GM21717 (cell line): ENCODE results near the gene LRRC58.
"Not testable (repeated sequence)": the region's sequence is repeated elsewhere in the genome, so short reads cannot be mapped to it uniquely, and the experiment has no call there.

Experiments used
- ATAC-seq: cut with Tn5 transposase; IDR thresholded peaks from one replicate; pipeline ENCODE4 v1.9.1; 2021; ENCODE audit warnings: mild to moderate bottlenecking, moderate library complexity; ENCODE audit not compliant: unreplicated experiment

Gene LRRC58

DNA sequence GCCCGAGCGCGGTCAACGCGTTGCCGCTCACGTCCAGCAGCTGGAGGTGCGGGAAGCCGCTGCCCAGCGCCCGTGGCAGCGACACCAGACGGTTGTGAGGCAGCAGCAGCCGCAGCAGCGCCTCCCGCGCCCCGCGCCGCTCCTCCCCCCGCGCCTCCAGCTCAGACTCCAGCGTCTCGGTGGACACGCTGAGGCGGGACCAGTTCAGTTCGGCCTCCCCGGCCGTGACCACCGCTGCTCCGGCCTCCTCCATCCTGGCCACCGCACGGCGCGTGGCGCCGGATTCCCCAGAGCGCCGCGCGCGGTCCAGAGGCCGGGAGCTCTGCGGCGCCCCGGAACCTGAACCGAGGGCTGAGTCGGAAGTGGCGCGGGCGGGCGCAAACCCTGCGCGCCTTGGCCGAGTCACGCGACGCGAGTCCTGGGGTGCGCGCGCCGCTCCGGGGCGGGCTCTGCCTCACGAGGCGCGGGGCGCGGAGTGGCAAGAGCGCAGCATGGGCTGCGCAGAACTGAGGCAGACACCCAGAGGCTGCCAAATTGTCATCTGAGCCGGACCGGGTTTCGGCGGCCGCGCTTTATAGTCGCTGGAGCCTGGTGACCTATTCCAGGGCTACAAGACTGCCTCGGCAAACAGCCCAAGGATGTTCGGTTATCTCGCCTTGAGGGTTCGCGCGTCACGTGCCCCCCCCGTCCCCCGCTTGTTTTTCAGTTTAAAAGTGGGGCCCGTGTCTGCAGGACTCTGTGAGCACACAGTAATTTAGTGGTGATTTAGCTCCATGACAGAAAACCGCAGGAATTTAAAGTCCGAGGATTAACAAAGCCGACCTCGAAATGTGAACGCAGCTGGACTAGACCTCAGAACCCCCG, at the start of gene LRRC58:
LRRC58 (minus strand) TSS at position 364 of the 864 bp plus-strand sequence; CDS start at position 253, 111 bp downstream.
- peak; percentile 85 for ATAC-seq

DNA sequence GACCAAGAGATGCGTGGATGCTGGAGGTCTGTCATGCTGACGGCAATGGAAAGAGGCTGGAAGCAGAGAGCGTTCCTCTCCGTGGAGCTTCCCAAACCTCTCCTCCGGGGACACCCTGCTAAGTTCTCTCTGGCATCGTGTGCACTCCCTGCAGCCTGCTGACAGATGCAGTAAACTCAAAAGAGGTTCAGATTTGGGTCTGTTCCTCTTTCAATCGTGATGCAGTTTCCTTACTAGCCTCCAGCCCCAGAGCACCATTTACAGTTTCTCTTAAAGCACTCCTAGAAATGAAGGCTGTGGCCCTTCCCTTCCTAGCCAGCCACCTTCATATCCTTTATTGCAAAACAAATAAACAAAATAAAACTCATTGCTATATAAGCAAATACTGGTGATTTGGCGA, 47.3 kb upstream of the LRRC58 start:
- ATAC-seq = no peak

DNA sequence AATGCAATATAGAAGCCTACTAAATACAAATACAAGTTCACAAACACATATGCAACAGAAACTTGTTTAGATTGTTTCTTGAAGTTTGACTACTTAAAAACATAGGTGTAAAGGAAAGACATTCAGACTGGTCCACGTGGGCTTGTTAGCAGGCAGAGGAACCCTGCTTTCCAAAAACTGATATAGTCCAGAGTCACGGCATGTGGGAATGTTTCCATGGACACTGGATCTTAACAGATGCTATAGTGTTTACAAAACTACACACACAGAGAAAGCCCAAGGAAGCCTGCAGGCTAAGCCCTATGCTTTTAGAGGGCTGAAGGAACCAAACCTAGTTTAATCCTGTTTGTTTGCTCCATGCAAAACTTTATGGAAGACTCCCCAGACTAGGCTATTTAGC, 45.2 kb upstream of the LRRC58 start:
- no peak for ATAC-seq

DNA sequence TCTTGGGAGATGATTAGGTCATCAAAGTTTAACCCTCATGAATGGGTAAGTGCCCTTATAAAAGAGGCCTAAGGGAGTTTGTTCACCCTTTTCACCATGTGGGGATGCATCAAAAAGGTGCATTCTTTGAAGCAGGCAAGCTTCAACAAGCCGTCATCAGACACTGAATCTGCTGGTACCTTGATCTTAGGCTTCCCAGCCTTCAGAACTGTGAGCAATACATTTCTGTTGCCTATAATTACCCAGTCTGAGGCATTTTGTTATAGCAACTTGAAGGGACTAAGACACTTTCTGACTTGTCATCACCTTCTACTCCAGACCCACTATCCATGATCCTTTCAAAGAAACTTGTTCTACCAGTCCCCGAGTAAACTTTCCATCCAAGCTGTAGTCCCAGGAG, 44.6 kb upstream of the LRRC58 start:
- ATAC-seq = no peak

DNA sequence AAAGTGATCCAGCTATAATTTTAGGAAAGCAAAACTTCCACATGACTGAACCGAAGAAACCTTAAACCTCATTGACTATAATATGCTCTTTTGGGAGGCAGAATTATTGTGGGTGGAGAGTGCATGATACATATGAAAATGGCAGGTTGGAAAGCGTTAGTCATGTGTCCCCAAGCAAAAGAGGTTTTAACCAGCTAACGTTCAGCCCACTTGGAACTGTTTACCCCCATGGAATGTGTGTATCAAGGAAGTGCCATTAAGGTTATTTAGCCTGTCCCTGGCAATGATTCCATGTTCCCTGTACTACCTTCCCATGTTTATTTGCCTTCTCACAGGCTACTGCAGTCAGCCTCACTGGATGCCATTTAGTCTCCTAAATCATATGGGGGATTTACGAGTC, 44.1 kb upstream of the LRRC58 start:
- no peak for ATAC-seq

DNA sequence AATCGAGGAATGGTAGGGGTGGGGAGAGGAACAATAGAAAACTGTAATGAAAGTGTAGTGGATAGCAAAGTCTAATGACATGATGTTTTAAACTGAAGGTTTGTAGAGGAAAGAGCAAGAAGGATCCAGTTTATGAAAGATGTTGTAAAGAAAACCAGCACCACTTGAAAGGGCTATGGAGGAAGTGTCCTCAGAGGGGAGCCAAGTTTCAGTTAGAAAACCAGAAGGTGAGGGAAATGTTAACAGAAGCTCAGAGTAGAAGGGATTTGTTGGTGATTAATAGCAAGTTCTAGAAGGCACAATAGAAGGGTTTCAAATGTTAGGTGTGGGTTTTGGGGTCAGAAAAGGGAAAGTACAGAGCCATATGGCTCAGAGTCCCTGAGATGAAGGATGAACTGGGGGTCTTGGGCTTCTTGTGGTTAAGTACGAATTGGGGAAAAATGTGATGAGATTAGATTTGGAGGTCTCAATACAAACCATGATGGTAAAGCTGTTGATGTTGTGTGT, 33.8 kb upstream of the LRRC58 start:
- ATAC-seq = no peak

DNA sequence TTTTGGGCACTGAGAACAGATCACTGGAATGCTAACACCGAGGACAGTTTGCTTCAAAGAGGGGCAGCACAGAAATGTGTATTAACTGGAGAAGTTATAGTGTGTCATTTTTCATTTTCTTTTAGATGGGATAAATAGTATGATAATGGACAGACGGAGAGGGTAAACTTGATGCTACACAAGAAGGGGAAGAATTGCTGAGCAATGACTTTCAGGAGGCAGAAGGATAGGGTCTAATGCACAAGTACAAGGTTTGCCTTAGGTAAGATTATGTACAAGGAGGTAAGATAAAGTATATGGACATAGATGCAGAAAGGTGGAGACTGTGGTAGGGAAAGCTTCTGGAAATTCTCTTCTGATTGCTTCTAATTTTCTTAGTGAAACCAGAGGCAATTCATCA, 32.3 kb upstream of the LRRC58 start:
- ATAC-seq = no peak

DNA sequence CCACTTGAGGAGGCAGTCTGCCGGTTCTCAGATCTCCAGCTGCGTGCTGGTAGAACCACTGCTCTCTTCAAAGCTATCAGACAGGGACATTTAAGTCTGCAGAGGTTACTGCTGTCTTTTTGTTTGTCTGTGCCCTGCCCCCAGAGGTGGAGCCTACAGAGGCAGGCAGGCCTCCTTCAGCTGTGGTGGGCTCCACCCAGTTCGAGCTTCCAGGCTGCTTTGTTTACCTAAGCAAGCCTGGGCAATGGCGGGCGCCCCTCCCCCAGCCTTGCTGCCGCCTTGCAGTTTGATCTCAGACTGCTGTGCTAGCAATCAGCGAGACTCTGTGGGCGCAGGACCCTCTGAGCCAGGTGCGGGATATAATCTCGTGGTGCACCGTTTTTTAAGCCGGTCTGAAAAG, 28.8 kb upstream of the LRRC58 start:
- ATAC-seq = not testable (repeated sequence)

DNA sequence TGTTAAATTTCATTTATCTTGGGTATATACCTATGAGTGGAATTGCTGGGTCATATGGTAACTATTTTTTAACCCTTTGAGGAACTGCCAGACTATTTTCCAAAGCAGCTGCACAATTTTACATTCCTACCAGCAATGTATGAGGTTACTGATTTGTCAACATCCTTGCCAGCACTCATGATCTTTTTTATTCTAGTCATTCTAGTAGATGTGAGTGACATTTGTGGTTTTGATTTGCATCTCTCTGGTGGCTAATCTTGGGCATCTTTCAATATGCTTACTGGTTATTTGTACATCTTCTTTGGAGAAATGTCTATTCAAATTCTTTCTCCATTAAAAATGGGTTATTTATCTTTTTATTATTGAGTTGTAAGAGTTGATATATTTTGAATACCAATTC, 21.3 kb upstream of the LRRC58 start:
- no peak for ATAC-seq

DNA sequence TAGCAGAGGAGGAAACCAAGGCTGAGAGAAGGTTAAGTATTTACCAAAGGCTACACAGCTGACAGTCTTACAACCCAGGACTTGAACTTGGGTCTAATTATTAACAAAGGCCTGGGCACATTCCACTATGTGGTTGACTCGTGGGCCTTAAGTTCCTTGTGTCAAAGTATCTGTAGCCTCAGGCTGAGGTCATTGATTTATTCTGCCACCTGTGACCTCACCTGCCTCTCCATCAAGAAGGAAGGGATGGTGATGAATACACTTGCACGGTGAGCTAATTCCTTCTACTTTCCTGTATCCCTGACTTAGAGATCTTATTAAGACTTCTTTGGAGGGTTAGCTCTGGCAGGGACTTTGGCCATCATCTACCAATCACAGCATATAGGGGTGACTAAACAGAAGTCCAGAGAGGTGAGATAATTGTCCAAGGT, 19.9 kb upstream of the LRRC58 start:
- peak; percentile 55 for ATAC-seq

DNA sequence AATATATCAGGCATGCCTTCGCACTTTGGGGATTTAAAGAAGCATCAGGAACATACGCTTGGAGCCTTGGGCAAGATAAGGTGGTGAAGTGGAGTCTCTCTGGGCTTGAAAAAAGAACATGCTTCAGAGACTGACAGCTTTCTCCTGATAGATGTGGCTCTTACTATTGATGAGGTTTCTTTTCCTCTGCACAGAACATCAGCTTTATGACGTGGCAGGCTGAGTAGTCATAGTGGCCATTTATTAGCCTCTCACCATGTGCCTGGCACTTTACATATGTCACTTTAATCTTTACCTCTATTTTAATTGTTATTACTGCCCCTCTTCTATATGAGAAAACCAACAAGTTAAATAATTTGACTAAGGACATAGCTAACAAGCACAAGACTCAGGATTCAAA, 19.0 kb upstream of the LRRC58 start:
- peak; percentile 60 for ATAC-seq

DNA sequence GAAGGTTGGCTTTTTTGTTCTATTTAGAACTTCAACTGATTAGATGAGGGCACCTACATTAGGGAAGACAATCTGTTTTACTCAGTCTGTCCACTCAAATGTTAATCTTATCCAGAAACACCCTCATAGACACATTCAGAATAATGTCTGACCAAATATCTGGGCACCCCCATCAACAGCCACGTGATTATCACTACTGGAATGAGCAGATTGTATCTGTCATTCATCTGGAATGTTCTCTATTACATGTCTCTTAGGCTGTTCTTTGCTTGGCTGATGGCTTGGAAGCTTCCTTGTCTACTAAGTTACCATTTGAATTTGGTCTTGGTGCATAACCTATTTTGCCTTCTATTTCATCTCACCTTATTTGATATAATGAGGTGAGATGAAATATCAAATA, 15.7 kb upstream of the LRRC58 start:
- ATAC-seq = no peak

DNA sequence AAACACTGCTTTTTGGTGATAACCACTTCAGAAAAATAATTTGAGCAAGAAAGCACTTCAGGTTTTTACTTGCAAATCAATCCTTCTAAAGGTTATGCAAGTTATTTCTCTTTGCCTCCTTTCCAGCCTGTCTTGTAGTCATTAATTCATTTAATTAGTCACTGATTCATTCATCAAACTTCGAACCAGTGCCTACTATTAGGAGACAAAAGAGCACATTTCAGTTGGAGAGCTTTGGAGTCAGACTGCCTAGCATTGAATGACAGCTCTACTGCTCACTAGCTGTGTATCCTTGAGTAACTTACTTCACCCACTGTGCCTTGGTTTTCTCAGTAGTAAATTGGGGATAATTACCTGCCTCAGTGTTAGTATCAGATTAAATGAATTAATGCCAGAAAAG, 14.9 kb upstream of the LRRC58 start:
- ATAC-seq = no peak

DNA sequence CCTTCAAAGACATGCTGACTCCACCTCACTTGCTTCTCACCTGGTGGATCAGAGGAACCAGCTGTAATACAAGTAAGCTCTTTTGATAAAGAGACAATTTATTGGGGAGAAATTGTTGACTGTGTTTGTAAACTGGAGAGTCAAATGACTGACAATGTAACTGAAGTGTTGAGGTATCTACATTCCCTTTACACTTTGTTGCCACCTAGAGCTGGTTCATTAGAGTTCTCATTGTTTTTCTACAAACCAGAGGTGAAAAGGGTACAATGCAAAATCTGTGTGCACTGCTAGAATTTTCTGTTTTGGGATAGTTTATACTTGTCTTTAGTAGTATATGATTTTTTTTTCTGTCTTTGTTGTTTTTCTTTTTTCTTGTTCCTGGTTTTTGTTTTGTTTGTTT, 8.7 kb upstream of the LRRC58 start:
- ATAC-seq = no peak

DNA sequence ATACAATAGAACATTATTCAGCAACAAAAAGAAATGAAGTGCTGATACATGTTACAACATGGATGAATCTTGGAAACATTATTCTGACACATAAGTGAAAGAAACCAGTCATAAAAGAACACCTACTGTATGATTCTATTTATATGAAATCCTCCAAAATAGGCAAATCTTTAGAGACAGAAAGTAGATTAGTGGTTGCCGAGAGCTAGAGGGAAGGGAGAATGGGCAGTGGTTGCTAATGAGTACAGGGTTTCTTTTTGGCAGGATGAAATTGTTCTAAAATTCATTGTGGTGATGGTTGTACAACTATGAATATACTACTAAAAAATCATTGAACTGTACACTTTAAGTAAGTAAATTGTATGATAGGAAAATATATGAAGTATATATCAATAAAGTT, 6.3 kb upstream of the LRRC58 start:
- ATAC-seq = peak; percentile 72

DNA sequence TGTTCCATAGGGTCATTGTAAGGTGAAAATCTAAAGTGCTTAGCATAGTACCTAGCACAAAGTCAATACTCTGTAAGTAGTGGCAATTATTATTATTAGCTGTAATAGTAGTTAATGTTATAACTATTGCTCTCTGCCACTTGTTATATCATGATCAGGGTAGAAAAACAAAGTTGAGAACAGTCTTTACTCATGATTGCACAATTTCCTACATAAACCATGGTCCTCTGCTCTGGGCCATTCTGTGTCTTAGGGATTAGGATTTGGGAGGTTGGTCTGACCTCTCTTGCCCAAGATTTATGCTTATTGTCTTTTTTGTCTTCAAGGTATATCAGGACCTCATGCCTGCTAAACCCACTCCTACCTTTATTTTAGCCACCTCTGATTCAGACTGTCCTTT, 4.3 kb upstream of the LRRC58 start:
- no peak for ATAC-seq

DNA sequence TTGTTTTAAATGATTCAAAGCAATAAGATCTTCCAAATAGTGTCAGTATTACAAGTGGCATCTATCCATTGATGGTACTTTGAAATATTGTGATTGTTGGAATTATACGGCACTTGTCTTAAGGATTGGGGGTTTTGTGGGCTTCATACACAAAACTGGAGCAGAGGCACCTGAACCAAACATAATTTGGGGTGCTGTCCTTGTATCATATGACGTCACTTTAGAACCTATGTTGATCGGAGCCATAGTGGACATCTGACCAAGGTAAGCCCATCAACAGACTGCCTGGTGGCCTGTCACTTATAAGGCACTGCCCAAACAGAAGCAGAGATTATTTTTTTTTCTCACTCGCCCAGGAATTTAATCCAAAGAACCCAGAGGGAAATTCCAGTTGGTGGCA, 2.9 kb upstream of the LRRC58 start:
- no peak for ATAC-seq

DNA sequence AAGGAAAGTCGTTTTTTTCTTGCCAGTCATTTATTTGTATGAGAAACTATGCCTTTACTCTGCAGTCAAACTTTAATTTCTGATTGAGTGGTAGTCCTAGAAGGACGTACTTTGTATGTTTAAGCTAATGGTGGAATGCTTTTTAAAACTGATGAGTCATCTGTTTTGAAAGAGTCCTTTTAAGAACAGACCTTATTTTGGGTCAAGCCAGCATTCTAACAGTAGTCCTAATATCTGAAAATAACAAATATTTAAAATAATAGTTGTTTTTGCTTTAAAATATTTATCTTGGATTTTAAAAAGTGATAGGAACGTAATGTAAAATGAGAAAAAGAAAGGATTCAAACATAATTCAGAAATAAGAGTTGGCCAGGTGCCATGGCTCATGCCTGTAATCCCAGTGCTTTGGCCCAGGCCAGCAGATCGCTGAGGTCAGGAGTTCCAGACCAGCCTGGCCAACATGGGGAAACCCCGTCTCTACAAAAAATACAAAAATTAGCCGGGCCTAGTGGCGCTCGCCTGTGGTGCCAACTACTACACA, 1.3 kb upstream of the LRRC58 start:
- ATAC-seq = no peak

DNA sequence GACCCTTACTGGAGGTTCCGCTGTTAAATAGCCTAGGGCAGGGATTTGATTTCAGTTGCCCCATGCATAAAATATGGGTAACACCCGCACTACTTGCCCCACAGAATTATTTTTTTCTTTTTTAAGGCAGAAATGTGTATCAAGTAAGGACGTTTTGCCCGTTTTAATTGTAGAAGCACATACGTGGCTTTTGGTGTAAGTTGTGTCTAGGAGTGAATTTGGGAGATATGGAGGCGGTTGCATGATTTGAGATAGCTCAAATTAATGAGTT, 636 bp upstream of the LRRC58 start:
- no peak for ATAC-seq

DNA sequence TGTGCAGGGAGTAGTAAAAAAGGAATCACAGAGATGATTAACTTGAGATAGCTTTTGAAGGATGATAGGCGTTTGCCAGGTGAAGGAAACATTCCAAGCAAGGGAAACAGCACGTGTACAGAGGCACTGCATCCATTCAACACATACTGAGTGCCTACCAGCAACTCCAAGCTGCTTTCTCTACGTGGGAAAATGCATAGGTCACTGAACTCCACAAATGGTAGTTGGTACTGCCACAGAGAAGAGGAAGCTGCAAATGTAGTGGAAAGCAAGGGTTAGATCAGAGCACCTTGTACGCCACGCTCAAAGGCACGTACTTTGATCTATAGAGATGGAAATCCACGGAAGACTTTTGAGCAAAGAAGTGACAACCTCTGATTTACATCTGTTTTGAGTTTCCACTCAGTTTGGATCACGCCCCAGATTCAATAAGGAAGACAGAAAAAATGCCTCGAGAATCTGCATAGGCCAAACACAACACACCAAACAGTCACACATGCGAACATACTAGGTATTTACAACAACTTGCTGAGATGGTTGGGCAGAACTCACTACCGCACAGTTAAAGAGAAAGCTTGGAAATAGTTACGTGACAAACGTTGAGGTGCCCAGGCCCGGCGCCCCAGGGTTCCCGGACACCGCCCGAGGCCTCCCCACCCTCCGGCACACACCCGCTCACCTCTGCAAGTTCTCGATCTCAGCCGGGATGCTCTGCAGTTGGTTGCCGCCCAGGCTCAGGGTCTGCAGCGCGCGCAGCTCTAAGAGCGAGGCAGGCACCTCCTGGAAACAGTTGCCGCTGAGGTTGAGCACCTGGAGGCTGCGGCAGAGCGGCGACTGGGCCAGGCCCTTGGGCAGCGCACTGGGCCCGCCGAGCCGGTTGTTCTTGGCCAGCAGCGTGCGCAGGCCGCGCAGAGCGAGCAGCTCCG, 826 bp downstream of the LRRC58 start:
- peak; percentile 53 for ATAC-seq

DNA sequence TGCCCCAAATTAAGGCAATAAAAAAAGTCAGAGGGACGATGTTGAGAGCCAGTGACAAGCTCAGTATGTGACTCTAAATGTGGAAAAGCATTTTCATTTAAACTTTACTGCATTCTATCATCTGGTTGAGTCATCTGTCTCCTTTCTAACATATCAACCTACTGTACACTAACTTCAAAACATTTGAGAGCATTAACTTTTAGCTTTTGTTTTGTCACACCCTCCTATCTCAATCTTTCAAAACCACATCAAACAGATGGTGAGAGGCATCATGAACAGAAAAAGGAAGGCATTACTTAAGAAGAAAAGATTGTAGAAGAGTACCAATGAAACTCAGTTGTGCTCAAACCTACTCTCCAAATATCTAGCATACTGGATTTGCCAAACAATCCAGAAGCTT, 4.8 kb downstream of the LRRC58 start:
- ATAC-seq = no peak
